Activated T-cell treated with anti-CD3 and anti-CD28 coated beads, Interleukin-2, amount 50 U/mL, for 24 hours (primary cell): ENCODE data around the gene SETD6.

ENCODE experiments used
- DNase-seq: peaks from one replicate; pipeline ENCODE4 v3.0.0-alpha.2; 2020
- H3K27ac Mint-ChIP-seq: 2 replicates; pipeline ENCODE4 v1.8.0; 2020; ENCODE audit warnings: mild to moderate bottlenecking, mixed read lengths
- H3K27me3 Mint-ChIP-seq: 2 replicates; pipeline ENCODE4 v1.8.0; 2020; ENCODE audit warnings: mixed read lengths
- H3K36me3 Mint-ChIP-seq: 2 replicates; pipeline ENCODE4 v1.8.0; 2020; ENCODE audit warnings: low read depth, mixed read lengths
- H3K4me1 Mint-ChIP-seq: 2 replicates; pipeline ENCODE4 v1.8.0; 2020; ENCODE audit warnings: low read depth, mixed read lengths
- H3K4me3 Mint-ChIP-seq: 2 replicates; pipeline ENCODE4 v1.8.0; 2020; ENCODE audit warnings: mild to moderate bottlenecking, moderate library complexity, mixed read lengths
- H3K9me3 Mint-ChIP-seq: 2 replicates; pipeline ENCODE4 v1.8.0; 2020; ENCODE audit warnings: mixed read lengths

SETD6 gene

GRCh38 chr16:58499615-58500351, 15.5 kb upstream of the SETD6 start, which contains the start of gene NDRG4:
TSS of gene NDRG4 (plus strand) at chr16:58500143. CDS start at chr16:58500249, 106 bp downstream.
- H3K27ac Mint-ChIP-seq = no peak within 1 kb of the TSS
- peak; percentile 54 for DNase-seq
- no peaks in the 10 kb centered on the region for H3K9me3 Mint-ChIP-seq
- no peaks in the 10 kb centered on the region for H3K36me3 Mint-ChIP-seq
- H3K27me3 Mint-ChIP-seq = peaks cover 24% of the 10 kb centered on the region
- peak within 1 kb of the TSS; percentile 68 for H3K4me3 Mint-ChIP-seq
- H3K4me1 Mint-ChIP-seq = peaks cover 25% of the 10 kb centered on the region

DNA sequence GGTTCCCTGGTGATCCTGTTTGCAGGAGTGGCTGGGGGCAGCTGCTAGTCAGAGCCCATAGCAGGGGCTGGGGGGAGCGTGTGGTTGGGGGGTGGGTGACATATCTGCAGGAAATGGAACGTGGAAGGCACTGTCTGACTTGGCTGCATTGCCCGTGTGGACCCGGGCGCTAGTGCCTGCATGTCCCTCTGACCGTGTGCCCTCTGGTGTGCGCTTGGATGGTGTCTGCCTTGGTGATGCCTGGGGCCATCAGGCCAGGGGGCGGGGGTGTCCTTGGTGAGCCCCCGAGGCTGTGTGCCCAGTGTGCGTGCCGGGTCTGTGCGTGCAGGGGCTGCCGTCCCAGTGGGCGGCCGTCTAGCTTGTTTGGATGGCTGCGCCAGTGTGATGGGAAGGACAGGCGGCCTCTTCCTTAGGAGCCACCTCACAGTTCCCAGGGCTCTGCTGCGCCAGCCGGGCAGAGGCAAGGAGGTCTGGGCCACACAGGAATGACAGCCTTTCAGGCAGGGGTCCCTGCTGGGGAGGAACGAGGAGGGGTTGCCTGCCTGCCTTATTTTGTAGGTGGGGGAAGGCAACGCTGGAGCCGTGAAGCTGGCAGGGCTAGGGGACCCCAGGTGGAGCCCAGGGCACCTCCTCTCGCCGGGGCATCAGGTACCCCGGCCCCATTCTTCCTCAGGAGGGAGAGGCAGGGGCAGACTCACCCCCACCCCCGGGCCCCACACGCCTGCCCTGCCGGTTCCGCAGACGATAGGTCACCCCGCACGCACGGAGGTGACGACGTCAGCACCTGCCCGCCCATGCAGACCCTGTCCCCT, 14.7 kb upstream of the SETD6 start:
- DNase-seq = no peak
- no peaks in the 10 kb centered on the region for H3K9me3 Mint-ChIP-seq
- peak overlapping the region; percentile 68 for H3K4me3 Mint-ChIP-seq
- H3K36me3 Mint-ChIP-seq = no peaks in the 10 kb centered on the region
- H3K27me3 Mint-ChIP-seq = peaks cover 24% of the 10 kb centered on the region
- H3K27ac Mint-ChIP-seq = no peak overlapping the region
- peaks cover 16% of the 10 kb centered on the region for H3K4me1 Mint-ChIP-seq

DNA sequence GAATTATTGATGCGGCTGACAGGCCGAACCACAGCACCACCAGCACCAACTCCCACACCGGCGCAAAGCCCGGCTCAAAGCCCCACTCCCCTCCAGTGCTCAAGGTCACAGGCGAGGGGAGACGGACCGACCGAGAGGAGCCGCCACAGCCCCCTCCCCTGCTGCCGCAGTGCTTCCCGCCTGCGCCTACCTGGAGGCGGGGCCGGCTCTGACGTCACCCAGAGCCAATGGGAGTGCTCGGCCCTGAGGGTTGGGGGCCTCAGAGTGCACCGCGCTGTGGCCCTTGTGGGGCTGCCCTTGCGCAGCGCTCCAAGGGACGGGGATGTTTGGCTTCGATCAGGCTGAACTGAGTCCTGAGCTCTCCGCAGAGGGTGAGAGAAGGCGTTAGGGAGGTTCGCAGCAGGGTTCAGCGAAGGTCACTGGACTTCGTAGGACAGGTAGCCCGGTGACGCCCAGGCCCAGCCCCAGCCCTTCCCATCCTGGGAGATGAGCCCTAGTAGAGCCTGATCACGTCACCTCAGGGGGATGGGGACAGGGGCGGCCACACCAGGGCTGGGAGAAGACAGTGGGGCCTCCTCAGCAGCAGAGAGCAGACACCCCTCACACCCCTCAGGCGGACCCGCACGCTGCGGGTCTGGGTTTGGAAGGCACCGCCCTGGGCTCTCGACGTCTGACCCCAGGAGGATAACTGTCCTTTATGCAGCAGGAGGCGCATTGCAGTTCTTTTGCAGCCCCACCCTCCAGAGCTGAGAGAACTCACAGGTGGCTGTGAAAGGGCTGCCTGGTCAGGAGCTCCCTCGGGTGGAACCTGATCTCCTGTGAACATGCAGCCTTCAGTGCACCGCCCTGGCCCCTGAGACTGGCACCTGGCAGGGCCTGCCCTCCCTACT, 13.8 kb upstream of the SETD6 start:
- H3K36me3 Mint-ChIP-seq = no peaks in the 10 kb centered on the region
- H3K4me1 Mint-ChIP-seq = peaks cover 15% of the 10 kb centered on the region
- no peaks in the 10 kb centered on the region for H3K9me3 Mint-ChIP-seq
- no peak overlapping the region for H3K27ac Mint-ChIP-seq
- H3K27me3 Mint-ChIP-seq = peaks cover 24% of the 10 kb centered on the region
- peak overlapping the region; percentile 68 for H3K4me3 Mint-ChIP-seq
- DNase-seq = peak; percentile 70

DNA sequence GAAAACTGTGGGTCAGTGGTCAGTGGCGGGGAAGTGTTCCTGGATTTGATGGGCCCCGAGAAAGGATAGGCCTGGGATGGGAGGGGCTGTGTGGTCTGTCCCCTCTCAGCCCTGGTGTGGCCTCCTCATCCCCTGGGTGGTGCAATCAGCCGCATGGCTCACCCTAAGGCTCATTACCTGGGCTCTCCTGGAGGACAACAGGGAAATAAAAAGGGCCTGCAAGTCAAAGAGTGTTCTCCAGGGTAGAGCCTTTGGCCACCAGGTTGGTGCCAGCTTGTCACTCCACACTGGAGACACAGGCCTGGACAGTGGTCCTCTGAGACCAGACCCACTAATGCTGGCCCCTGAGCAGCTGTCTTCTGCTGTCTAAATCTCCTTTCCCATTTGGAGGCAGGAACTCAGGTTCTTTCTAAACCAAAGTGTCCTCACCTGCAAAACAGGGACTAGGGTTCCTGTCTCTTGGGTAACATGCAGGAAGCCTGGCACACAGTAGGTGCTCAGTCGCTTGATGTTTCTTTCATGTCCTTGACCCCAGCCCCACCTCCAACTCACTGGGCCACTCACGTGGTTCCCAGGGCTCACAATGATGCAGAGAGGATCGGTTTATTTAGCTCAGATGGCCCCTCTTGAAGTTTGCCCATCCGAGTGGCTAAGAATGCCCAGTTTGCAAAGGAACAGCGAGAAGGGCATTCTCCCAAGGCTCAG, 12.9 kb upstream of the SETD6 start:
- peaks cover 12% of the 10 kb centered on the region for H3K4me1 Mint-ChIP-seq
- no peak overlapping the region for H3K4me3 Mint-ChIP-seq
- H3K9me3 Mint-ChIP-seq = no peaks in the 10 kb centered on the region
- peaks cover 24% of the 10 kb centered on the region for H3K27me3 Mint-ChIP-seq
- no peak overlapping the region for H3K27ac Mint-ChIP-seq
- no peaks in the 10 kb centered on the region for H3K36me3 Mint-ChIP-seq
- DNase-seq = peak; percentile 26

DNA sequence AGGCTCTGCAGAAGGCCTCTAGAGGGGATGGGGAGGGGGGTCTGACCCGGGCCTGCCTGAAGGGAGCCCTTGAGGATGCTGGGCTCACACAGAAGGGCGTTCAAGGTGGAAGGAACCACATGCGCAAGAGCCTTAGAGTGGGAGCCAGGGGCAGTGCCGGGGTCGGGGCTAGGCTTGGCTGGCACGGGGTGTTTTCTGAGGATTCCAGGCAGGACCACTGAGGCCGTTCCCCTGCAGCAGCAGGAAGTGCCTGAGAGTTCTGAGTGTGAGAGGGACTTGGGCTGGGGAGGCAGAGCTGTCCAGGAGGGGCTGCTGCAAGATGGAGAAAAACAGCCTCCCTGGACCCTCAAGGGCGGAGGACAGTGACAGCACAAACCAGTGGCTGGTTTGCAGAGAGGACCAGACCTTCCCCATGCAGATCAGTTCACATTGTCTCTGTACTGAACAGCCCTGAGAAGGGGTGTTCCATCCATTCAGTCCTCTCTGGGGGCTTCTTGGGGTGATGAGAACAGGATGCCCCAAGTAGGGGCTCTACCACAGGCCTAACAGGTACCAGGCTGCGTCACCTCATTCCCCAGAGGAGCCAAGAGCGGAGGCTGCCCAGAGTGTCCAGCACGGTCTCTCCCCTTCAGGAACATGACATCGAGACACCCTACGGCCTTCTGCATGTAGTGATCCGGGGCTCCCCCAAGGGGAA, 12.0 kb upstream of the SETD6 start:
- H3K4me1 Mint-ChIP-seq = peaks cover 12% of the 10 kb centered on the region
- H3K9me3 Mint-ChIP-seq = no peaks in the 10 kb centered on the region
- no peak overlapping the region for H3K4me3 Mint-ChIP-seq
- H3K36me3 Mint-ChIP-seq = no peaks in the 10 kb centered on the region
- H3K27me3 Mint-ChIP-seq = peaks cover 24% of the 10 kb centered on the region
- DNase-seq = peak; percentile 27
- H3K27ac Mint-ChIP-seq = peak overlapping the region; percentile 29

DNA sequence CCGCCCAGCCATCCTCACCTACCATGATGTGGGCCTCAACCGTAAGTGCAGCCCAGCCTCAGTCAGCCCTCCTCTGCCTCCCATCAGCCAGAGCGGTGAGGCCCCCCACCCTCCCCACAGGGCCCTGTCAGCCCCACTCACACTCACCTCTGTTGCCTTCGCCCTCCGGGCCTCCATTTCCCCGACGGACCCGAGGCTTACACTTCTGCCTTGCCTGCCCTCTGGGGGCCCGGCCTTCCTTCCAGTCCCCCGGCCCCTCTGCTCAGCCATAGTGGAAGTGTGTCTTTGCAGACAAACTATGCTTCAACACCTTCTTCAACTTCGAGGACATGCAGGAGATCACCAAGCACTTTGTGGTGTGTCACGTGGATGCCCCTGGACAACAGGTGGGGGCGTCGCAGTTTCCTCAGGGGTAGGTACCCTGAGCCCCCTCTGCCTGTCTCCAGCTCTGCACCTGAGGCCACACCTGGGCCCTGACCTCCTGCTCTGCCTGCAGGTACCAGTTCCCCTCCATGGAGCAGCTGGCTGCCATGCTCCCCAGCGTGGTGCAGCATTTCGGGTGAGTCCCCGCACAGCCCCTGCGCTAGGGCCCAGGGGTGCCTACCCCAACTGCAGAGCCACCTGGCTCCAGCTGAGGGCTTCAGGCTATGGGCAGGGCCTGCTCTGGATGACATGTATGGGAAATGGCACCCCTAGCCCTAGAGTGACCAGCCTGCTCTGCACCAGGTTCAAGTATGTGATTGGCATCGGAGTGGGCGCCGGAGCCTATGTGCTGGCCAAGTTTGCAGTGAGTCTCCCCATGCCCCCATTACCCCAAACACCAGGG, 11.2 kb upstream of the SETD6 start:
- no peak overlapping the region for H3K4me3 Mint-ChIP-seq
- peaks cover 24% of the 10 kb centered on the region for H3K27me3 Mint-ChIP-seq
- peak; percentile 22 for DNase-seq
- H3K36me3 Mint-ChIP-seq = no peaks in the 10 kb centered on the region
- H3K9me3 Mint-ChIP-seq = no peaks in the 10 kb centered on the region
- H3K4me1 Mint-ChIP-seq = peaks cover 12% of the 10 kb centered on the region
- H3K27ac Mint-ChIP-seq = no peak overlapping the region

GRCh38 chr16:58506241-58507194, 8.8 kb upstream of the SETD6 start:
- Mint-ChIP-seq H3K9me3 (no peaks in the 10 kb centered on the region), H3K4me1 (peaks cover 2% of the 10 kb centered on the region), H3K36me3 (peaks cover 8% of the 10 kb centered on the region), H3K4me3 (no peak overlapping the region), H3K27ac (peak overlapping the region; percentile 30), H3K27me3 (peaks cover 9% of the 10 kb centered on the region)
- DNase-seq = peak; percentile 23

GRCh38 chr16:58507195-58507962, 7.9 kb upstream of the SETD6 start:
- Mint-ChIP-seq H3K4me1 (peaks cover 5% of the 10 kb centered on the region), H3K27me3 (peaks cover 7% of the 10 kb centered on the region), H3K4me3 (no peak overlapping the region), H3K27ac (no peak overlapping the region), H3K36me3 (peaks cover 16% of the 10 kb centered on the region), H3K9me3 (no peaks in the 10 kb centered on the region)
- no peak for DNase-seq

GRCh38 chr16:58507963-58508670, 7.2 kb upstream of the SETD6 start:
- peaks cover 19% of the 10 kb centered on the region for H3K36me3 Mint-ChIP-seq
- H3K27ac Mint-ChIP-seq = peak overlapping the region; percentile 33
- H3K4me3 Mint-ChIP-seq = no peak overlapping the region
- peaks cover 3% of the 10 kb centered on the region for H3K27me3 Mint-ChIP-seq
- H3K4me1 Mint-ChIP-seq = peaks cover 5% of the 10 kb centered on the region
- H3K9me3 Mint-ChIP-seq = no peaks in the 10 kb centered on the region
- DNase-seq = no peak

DNA sequence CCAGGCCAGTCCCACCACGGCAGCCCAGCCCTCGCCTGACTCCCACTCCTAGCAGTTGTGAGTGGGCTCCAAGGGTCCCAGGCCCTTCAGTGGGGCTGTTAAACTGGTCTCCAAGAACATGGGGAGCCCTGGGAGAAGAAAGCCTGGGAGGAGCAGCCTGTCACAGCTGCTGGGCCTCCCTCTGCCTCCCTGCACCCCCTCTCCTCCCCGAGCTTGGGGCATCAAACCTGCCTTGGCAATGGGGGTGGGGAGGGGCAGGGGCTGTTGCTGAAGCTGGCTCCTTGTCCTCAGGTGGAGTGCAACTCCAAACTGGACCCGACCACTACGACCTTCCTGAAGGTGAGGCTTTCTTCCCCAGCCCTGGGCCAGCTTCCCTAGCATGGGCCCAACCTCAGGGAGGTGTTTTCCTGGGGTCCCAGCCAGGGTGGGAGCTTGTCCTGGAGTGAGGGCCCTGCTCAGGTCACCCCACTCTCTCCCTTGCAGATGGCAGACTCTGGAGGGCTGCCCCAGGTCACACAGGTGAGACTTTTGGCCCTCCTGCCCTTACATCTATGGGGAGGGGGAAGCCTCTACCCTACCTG, 6.6 kb upstream of the SETD6 start:
- H3K27ac Mint-ChIP-seq = no peak overlapping the region
- H3K4me1 Mint-ChIP-seq = peaks cover 6% of the 10 kb centered on the region
- H3K9me3 Mint-ChIP-seq = no peaks in the 10 kb centered on the region
- peak; percentile 26 for DNase-seq
- H3K4me3 Mint-ChIP-seq = no peak overlapping the region
- H3K36me3 Mint-ChIP-seq = peaks cover 19% of the 10 kb centered on the region
- H3K27me3 Mint-ChIP-seq = no peaks in the 10 kb centered on the region
